SK-N-SH (cell line): ENCODE results near the gene CIDEB. TPM values are rescaled to one million over a fixed set of nuclear protein-coding genes. Genes with fewer than 3 reads are reported as not detected.

ENCODE experiments used
- CTCF ChIA-PET: fragments of 300-600, 350-600 bp; formaldehyde crosslinking; extraction: SDS; loops from one replicate; lab custom pipeline; 2021; lab: Yijun Ruan, JAX
- POLR2A ChIA-PET: fragments of 350-600 bp; sonication (Branson Sonifier 250); formaldehyde crosslinking; extraction: SDS; loops from one replicate; lab custom pipeline; 2020; ENCODE audit warnings: antibody characterized with exemption, inconsistent platforms; lab: Yijun Ruan, JAX
- DNase-seq: peaks from one replicate; pipeline ENCODE4 v3.0.0; 2012
- H2AFZ ChIP-seq: fragments of 200-600 bp; sonication (generic); 2 replicates; pipeline ENCODE4 v1.8.1; 2016; ENCODE audit warnings: antibody characterized with exemption, mild to moderate bottlenecking, low read depth
- H3F3A ChIP-seq: fragments of 200-600 bp; sonication (generic); replicated peaks from 2 replicates; pipeline ENCODE3; 2016; ENCODE audit warnings: antibody characterized with exemption, mild to moderate bottlenecking; ENCODE audit not compliant: insufficient read depth
- H3K27ac ChIP-seq, 2 experiments: fragments of 200-500 bp in 1 of 2; fragments of 200-600 bp in 1 of 2; sonication (Bioruptor generic) in 1 of 2; sonication (generic), shearing (Covaris generic) in 1 of 2; 2 replicates each; pipeline versions ENCODE4 v1.5.1 to v1.6.1; 2014 to 2016; ENCODE audit warnings: low read depth in 2 of 2, inconsistent platforms in 1 of 2, low read length in 1 of 2, mild to moderate bottlenecking in 1 of 2, mixed read lengths in 1 of 2
- H3K27me3 ChIP-seq: fragments of 200-600 bp; sonication (generic), shearing (Covaris generic); 2 replicates; pipeline ENCODE4 v1.6.1; 2016; ENCODE audit warnings: mixed run types; ENCODE audit not compliant: insufficient read depth
- H3K36me3 ChIP-seq, 2 experiments: fragments of 200-500 bp in 1 of 2; fragments of 200-600 bp in 1 of 2; sonication (Bioruptor generic) in 1 of 2; sonication (generic) in 1 of 2; replicated peaks in 1 of 2; 2 replicates each; pipeline versions ENCODE3 to v1.5.1; 2014 to 2016; ENCODE audit warnings: low read length in 1 of 2, mild to moderate bottlenecking in 1 of 2; ENCODE audit not compliant: insufficient read depth in 2 of 2, control insufficient read depth in 1 of 2
- H3K4me1 ChIP-seq, 2 experiments: fragments of 200-500 bp in 1 of 2; fragments of 200-600 bp in 1 of 2; sonication (Bioruptor generic) in 1 of 2; sonication (generic), shearing (Covaris generic) in 1 of 2; 2 replicates each; pipeline versions ENCODE4 v1.5.1 to v1.6.1; 2014 to 2016; ENCODE audit warnings: low read depth in 1 of 2, low read length in 1 of 2, mixed run types in 1 of 2; ENCODE audit not compliant: insufficient read depth in 2 of 2, control insufficient read depth in 1 of 2
- H3K4me2 ChIP-seq: fragments of 200-600 bp; sonication (generic), shearing (Covaris generic); 2 replicates; pipeline ENCODE4 v1.6.1; 2017; ENCODE audit warnings: mixed run types
- H3K4me3 ChIP-seq, 2 experiments: fragments of 200-500 bp in 1 of 2; fragments of 200-600 bp in 1 of 2; sonication (Bioruptor generic) in 1 of 2; sonication (generic), shearing (Covaris generic) in 1 of 2; 2 replicates each; pipeline versions ENCODE4 v1.5.1 to v1.8.1; 2014 to 2016; ENCODE audit warnings: low read depth in 2 of 2, inconsistent platforms in 1 of 2, low read length in 1 of 2, mild to moderate bottlenecking in 1 of 2, mixed read lengths in 1 of 2, moderate library complexity in 1 of 2
- H3K79me2 ChIP-seq: fragments of 200-600 bp; sonication (generic); 2 replicates; pipeline ENCODE4 v1.8.1; 2017; ENCODE audit warnings: mild to moderate bottlenecking; ENCODE audit not compliant: insufficient read depth
- H3K9ac ChIP-seq: fragments of 200-600 bp; sonication (generic); 2 replicates; pipeline ENCODE4 v1.6.1; 2017; ENCODE audit warnings: mixed run types
- H3K9me2 ChIP-seq: fragments of 200-600 bp; sonication (generic); 2 replicates; pipeline ENCODE4 v1.6.1; 2017; ENCODE audit warnings: mixed run types
- H3K9me3 ChIP-seq: fragments of 200-600 bp; sonication (generic); 2 replicates; pipeline ENCODE4 v1.6.1; 2017; ENCODE audit warnings: mixed run types, mild to moderate bottlenecking, moderate library complexity
- H4K20me1 ChIP-seq: fragments of 200-600 bp; sonication (generic); 2 replicates; pipeline ENCODE4 v1.6.1; 2017; ENCODE audit warnings: mild to moderate bottlenecking, mixed run types; ENCODE audit not compliant: insufficient read depth
- EP300 ChIP-seq, 2 experiments: IDR thresholded peaks; 2 replicates each; pipeline versions ENCODE4 v1.4.0 to v1.6.1; 2012; ENCODE audit warnings: borderline replicate concordance in 1 of 2, low read depth in 1 of 2, low read length in 1 of 2
- FOSL2 ChIP-seq: IDR thresholded peaks from 2 replicates; pipeline ENCODE4 v1.4.0; 2012; ENCODE audit warnings: low read depth, mild to moderate bottlenecking, moderate library complexity, borderline replicate concordance
- FOXM1 ChIP-seq: IDR thresholded peaks from 2 replicates; pipeline ENCODE4 v1.4.0; 2012; ENCODE audit warnings: low read depth, mild to moderate bottlenecking
- MAX ChIP-seq: IDR thresholded peaks from 2 replicates; pipeline ENCODE4 v1.4.0; 2012; ENCODE audit warnings: low read depth
- RAD21 ChIP-seq: IDR thresholded peaks from 2 replicates; pipeline ENCODE4 v1.6.1; 2012; ENCODE audit warnings: mild to moderate bottlenecking, low read length
- RFX5 ChIP-seq: IDR thresholded peaks from 2 replicates; pipeline ENCODE4 v1.6.1; 2012; ENCODE audit warnings: mild to moderate bottlenecking, improper control_type of control experiment, low read length
- SMC3 ChIP-seq: IDR thresholded peaks from 2 replicates; pipeline ENCODE4 v1.6.1; 2012; ENCODE audit warnings: low read depth, low read length, improper control_type of control experiment
- USF2 ChIP-seq: fragments of 150-350 bp; IDR thresholded peaks from 2 replicates; pipeline ENCODE4 v1.6.1; 2017; ENCODE audit warnings: antibody characterized with exemption, low read length, low read depth, borderline replicate concordance
- WGBS: methylation state at CpG from one replicate; pipeline ENCODE4 v1.1.6; 2017; ENCODE audit warnings: low lambda C conversion rate; 5-methylcytosine and 5-hydroxymethylcytosine counted together
- polyA plus RNA-seq, 3 experiments: library from polyadenylated mRNA; depleted of rRNA; stranded (reverse); fragments of >200 nt; gene quantifications; 2 replicates each; pipeline ENCODE4 v1.2.3, GENCODE V29; 2012
- TF ChIP-seq, protein P1 (sequence below): fragments of 200-600 bp; sonication (generic); IDR thresholded peaks from 2 replicates; pipeline ENCODE4 v1.6.1; 2017; ENCODE audit warnings: antibody characterized with exemption, mild to moderate bottlenecking, moderate library complexity
- TF ChIP-seq, protein P2 (sequence below): IDR thresholded peaks from 2 replicates; pipeline ENCODE4 v1.4.0; 2012; ENCODE audit warnings: low read depth, borderline replicate concordance

CIDEB gene
- polyA plus RNA-seq, 1 of the 3 experiments (the other 2 are of a cell fraction): 0.05 TPM

GRCh38 chr14:24296341-24297157 is 11.2 kb downstream of the CIDEB start:
- Histone ChIP-seq H2AFZ (0 out of 2 replicates have a peak overlapping the region, but pooled peaks have one; percentile 4), H4K20me1 (no peaks in the 10 kb centered on the region), H3K9me3 (no peaks in the 10 kb centered on the region), H3K4me1 (peaks cover 13 to 14% of the 10 kb centered on the region in 2 experiments), H3K9me2 (no peaks in the 10 kb centered on the region), H3K36me3 (peaks cover 19 to 30% of the 10 kb centered on the region in 2 experiments), H3K27ac (peak overlapping the region in 1 of 2 experiments; percentile 32; a peak in 1 of 4 replicates), H3F3A (peaks cover 21% of the 10 kb centered on the region), H3K27me3 (no peaks in the 10 kb centered on the region), H3K4me2 (0 out of 2 replicates have a peak overlapping the region, but pooled peaks have one; percentile 6)
- CTCF ChIA-PET: interaction anchor here (1.1 to 8.1 kb wide), 26 partner anchors 9 to 244 kb away, joined by 3 to 191 read pairs (median 8); partner anchors contain the start of genes CARMIL3, CHMP4A, CIDEB and LTB4R2
- DNase-seq: peak; percentile 77
- POLR2A ChIA-PET: interaction anchor here (4.5 kb wide), 1 partner anchor 54 kb away, joined by 27 read pairs; the partner anchor contains the start of gene TINF2
- no peak for TF ChIP-seq USF2
- peak; percentile 90 for TF ChIP-seq SMC3
- peak; percentile 26; the same call in 1 of the 2 replicates for TF ChIP-seq FOSL2
- TF ChIP-seq, protein P1, sequence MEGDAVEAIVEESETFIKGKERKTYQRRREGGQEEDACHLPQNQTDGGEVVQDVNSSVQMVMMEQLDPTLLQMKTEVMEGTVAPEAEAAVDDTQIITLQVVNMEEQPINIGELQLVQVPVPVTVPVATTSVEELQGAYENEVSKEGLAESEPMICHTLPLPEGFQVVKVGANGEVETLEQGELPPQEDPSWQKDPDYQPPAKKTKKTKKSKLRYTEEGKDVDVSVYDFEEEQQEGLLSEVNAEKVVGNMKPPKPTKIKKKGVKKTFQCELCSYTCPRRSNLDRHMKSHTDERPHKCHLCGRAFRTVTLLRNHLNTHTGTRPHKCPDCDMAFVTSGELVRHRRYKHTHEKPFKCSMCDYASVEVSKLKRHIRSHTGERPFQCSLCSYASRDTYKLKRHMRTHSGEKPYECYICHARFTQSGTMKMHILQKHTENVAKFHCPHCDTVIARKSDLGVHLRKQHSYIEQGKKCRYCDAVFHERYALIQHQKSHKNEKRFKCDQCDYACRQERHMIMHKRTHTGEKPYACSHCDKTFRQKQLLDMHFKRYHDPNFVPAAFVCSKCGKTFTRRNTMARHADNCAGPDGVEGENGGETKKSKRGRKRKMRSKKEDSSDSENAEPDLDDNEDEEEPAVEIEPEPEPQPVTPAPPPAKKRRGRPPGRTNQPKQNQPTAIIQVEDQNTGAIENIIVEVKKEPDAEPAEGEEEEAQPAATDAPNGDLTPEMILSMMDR: peak; percentile 82
- TF ChIP-seq FOXM1: no peak
- no peak for TF ChIP-seq RFX5
- no peak for TF ChIP-seq EP300 (IDR thresholded peaks at IDR 0.05; ENCODE audit: borderline replicate concordance in 1 of 2, low read depth in 1 of 2, low read length in 1 of 2)
- TF ChIP-seq MAX: 0 out of 2 replicates have a peak, but pooled peaks have one; percentile 20
- peak; percentile 82 for TF ChIP-seq RAD21
- TF ChIP-seq, protein P2, sequence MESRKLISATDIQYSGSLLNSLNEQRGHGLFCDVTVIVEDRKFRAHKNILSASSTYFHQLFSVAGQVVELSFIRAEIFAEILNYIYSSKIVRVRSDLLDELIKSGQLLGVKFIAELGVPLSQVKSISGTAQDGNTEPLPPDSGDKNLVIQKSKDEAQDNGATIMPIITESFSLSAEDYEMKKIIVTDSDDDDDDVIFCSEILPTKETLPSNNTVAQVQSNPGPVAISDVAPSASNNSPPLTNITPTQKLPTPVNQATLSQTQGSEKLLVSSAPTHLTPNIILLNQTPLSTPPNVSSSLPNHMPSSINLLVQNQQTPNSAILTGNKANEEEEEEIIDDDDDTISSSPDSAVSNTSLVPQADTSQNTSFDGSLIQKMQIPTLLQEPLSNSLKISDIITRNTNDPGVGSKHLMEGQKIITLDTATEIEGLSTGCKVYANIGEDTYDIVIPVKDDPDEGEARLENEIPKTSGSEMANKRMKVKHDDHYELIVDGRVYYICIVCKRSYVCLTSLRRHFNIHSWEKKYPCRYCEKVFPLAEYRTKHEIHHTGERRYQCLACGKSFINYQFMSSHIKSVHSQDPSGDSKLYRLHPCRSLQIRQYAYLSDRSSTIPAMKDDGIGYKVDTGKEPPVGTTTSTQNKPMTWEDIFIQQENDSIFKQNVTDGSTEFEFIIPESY: no peak
- TF ChIP-seq, all 33 proteins: peak for 5
- Histone ChIP-seq H3K9ac (no peak overlapping the region), H3K79me2 (peaks cover 22% of the 10 kb centered on the region), H3K4me3 (no peak overlapping the region; a peak in 1 of 4 replicates)
- WGBS: 57% methylated on average over 11 of the region's 12 CpGs
